NCI-H1105 treated with DMSO at 0.1 percent for 48 hours (cell line): ENCODE results near the gene MNAT1.
A peak's percentile ranks its signal among the peaks of the same experiment; 100 is the strongest.
"Not testable (repeated sequence)": the region's sequence is repeated elsewhere in the genome, so short reads cannot be mapped to it uniquely, and the experiment has no call there.

Experiments used
- DNase-seq: peaks from one replicate; lab custom pipeline; 2025; lab: John Stamatoyannopoulos, UW

Gene MNAT1

GRCh38 chr14:60805841-60806430 is 71.4 kb downstream of the MNAT1 start:
- DNase-seq, result no peak

- DNase-seq, result no peak
Measured at GRCh38 chr14:60807247-60807646, 72.7 kb downstream of the MNAT1 start.

- no peak for DNase-seq
Measured at GRCh38 chr14:60807971-60808370, 73.4 kb downstream of the MNAT1 start.

- no peak for DNase-seq
Measured at GRCh38 chr14:60812987-60813386, 78.4 kb downstream of the MNAT1 start.

- DNase-seq, result no peak
Measured at GRCh38 chr14:60815371-60815770, 80.8 kb downstream of the MNAT1 start.

- no peak for DNase-seq
Measured at GRCh38 chr14:60817113-60817512, 82.6 kb downstream of the MNAT1 start.

- DNase-seq, result no peak
Measured at GRCh38 chr14:60819575-60819974, 85.0 kb downstream of the MNAT1 start.

- no peak for DNase-seq
Measured at GRCh38 chr14:60838601-60839000, 104.0 kb downstream of the MNAT1 start.

- DNase-seq, result no peak
Measured at GRCh38 chr14:60839057-60839456, 104.5 kb downstream of the MNAT1 start.

- no peak for DNase-seq
Measured at GRCh38 chr14:60839657-60840056, 105.1 kb downstream of the MNAT1 start.

- DNase-seq, result no peak
Measured at GRCh38 chr14:60840313-60840712, 105.8 kb downstream of the MNAT1 start.

- no peak for DNase-seq
Measured at GRCh38 chr14:60845523-60845922, 111.0 kb downstream of the MNAT1 start.

GRCh38 chr14:60848066-60848465 is 113.5 kb downstream of the MNAT1 start:
- no peak for DNase-seq

- DNase-seq, result not testable (repeated sequence)
Measured at GRCh38 chr14:60851692-60852091, 117.1 kb downstream of the MNAT1 start.

- no peak for DNase-seq
Measured at GRCh38 chr14:60856111-60856510, 121.5 kb downstream of the MNAT1 start.

- DNase-seq, result no peak
Measured at GRCh38 chr14:60859525-60859924, 125.0 kb downstream of the MNAT1 start.

GRCh38 chr14:60861545-60862140 is 127.1 kb downstream of the MNAT1 start:
- no peak for DNase-seq

- DNase-seq, result peak; percentile 68
Measured at GRCh38 chr14:60862283-60862682, 127.7 kb downstream of the MNAT1 start.

- no peak for DNase-seq
Measured at GRCh38 chr14:60863249-60863648, 128.7 kb downstream of the MNAT1 start.

GRCh38 chr14:60865378-60866127 is 131.0 kb downstream of the MNAT1 start:
- DNase-seq, result no peak

- no peak for DNase-seq
Measured at GRCh38 chr14:60867503-60868172, 133.1 kb downstream of the MNAT1 start.

- DNase-seq, result no peak
Measured at GRCh38 chr14:60878121-60878520, 143.6 kb downstream of the MNAT1 start.

- no peak for DNase-seq
Measured at GRCh38 chr14:60878536-60878935, 144.0 kb downstream of the MNAT1 start.
